ENCODE results near the gene PRKN. TPM values are rescaled to one million over a fixed set of nuclear protein-coding genes. Genes with fewer than 3 reads are reported as not detected.

PRKN gene
- total RNA-seq, 1 donor from 2014 or later: not detected

DNA sequence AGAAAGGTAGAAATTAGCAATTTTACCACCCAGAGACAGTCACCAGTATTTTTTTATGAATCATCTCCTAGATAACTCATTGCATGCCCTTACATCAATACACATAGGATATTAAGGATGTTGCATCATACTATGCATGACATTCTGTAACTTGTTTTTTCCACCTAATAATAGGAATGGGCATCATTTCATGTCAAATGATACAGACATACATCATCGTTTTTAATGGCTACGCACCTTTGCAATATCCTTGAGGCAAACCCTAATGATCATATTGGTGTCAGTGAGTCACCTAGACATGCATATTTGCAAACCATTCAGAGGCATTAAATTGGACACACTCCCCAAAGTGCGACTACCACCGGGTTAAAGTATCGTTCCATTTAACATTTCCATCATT lies 1144.0 kb downstream of the PRKN start:
- DNase-seq (ENCODE audit: low spot score): no peak
- intact Hi-C loops (cut with micrococcal nuclease): no loop called here
- no peaks in the 10 kb centered on the region for H3K27me3 Mint-ChIP-seq (ENCODE audit: insufficient read depth)
- H3K36me3 Mint-ChIP-seq (ENCODE audit: low read depth): no peaks in the 10 kb centered on the region
- no peaks in the 10 kb centered on the region for H3K9me3 Mint-ChIP-seq
- no peaks in the 10 kb centered on the region for H3K4me1 Mint-ChIP-seq (ENCODE audit: low read depth)
- H3K4me3 Mint-ChIP-seq: no peak overlapping the region
- H3K27ac Mint-ChIP-seq: no peak overlapping the region

DNA sequence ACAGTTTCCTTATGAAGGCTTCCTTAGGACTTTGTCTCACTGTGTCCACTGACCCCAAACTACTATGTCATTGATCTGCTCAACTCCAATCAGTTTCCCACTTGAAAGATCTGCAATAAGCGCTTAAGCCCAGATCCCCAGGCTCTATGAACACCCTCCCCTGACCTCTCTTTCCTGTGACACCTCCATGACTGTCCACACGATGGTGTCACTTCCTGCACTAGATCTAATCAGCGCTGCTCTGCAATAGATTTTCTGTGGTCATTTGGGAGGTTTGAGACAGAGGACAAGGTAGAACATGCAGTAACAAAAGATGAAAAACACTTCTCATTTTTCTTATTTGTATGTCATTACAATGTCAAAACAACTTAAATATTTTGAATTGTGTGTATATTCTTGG lies 1149.1 kb downstream of the PRKN start:
- no peak overlapping the region for H3K4me3 Mint-ChIP-seq
- H3K27me3 Mint-ChIP-seq (ENCODE audit: insufficient read depth): no peaks in the 10 kb centered on the region
- intact Hi-C loops (cut with micrococcal nuclease): no loop called here
- H3K36me3 Mint-ChIP-seq (ENCODE audit: low read depth): no peaks in the 10 kb centered on the region
- no peak overlapping the region for H3K27ac Mint-ChIP-seq
- no peaks in the 10 kb centered on the region for H3K9me3 Mint-ChIP-seq
- no peak for DNase-seq (ENCODE audit: low spot score)
- H3K4me1 Mint-ChIP-seq (ENCODE audit: low read depth): no peaks in the 10 kb centered on the region

DNA sequence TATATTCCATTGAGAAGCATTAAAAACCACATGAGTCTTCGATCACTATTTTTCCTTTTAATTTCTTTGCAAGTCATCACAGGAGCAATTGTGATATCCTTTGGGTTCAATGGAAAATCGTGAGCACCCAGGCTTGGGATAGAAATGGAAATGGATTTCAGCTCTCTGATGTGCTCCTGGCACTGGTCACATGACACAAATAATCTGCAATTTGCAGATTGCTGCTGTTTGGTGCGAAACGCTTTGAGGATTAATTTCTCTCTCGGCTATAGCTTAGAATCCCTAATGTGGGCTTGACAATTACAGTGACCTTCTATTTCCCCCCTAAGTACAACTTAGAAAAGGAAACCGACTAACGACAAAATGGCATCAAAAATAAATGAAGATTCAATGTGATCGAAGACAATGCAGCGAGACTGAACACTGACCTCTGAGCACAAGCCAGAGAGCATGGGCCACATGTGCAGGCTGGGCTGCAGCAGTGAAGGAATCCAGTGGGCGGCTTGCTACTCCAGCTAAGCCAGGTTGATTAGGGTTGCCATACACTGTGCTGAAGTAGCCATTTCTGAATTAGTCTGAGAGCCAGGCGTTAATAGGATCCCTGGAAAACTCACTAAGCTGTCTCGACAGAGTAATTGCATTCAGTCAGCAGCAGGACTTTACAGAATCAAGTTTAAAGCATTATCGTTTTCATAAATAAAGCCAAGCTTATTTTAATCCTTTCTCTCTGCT lies 1151.9 kb downstream of the PRKN start:
- Mint-ChIP-seq H3K36me3 (ENCODE audit: low read depth) (no peaks in the 10 kb centered on the region), H3K4me3 (no peak overlapping the region)

DNA sequence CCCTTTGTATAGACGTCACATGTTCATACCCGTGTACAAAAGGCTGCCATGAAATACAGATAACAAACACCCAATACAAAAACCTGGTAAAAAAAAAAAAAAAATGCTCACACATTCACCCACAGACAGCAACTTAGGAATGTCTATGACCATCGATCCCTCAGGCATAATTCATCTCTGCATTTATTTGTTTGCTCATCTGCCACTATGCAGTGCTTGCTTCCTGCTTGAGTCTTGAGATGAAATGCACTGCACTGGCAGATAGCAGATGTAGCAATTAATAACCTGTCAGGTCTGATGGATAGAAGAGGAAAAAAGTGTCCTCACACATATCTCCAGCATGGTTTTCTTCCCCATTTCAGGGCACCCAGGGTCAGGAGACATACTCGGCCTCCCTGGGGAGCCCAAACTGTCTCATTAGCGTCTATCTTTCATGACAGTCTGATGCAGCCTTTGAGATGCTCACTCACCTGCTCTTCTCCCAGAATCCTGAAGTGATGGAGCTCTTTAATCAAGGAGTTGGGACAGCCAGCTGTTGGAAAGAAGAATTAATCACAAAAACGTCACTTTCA lies 1158.6 kb downstream of the PRKN start:
- Mint-ChIP-seq H3K27me3 (ENCODE audit: insufficient read depth) (peaks cover 1% of the 10 kb centered on the region), H3K27ac (no peak overlapping the region), H3K36me3 (ENCODE audit: low read depth) (no peaks in the 10 kb centered on the region), H3K9me3 (no peaks in the 10 kb centered on the region), H3K4me1 (ENCODE audit: low read depth) (no peaks in the 10 kb centered on the region), H3K4me3 (no peak overlapping the region)
- no peak for DNase-seq (ENCODE audit: low spot score)
- intact Hi-C loops (cut with micrococcal nuclease): no loop called here

More for the DNA sequence above, 1151.9 kb downstream of the PRKN start:
- Mint-ChIP-seq H3K27me3 (ENCODE audit: insufficient read depth) (peaks cover 1% of the 10 kb centered on the region), H3K27ac (no peak overlapping the region), H3K4me1 (ENCODE audit: low read depth) (no peaks in the 10 kb centered on the region), H3K9me3 (no peaks in the 10 kb centered on the region)
- no peak for DNase-seq (ENCODE audit: low spot score)
- intact Hi-C loops (cut with micrococcal nuclease): no loop called here

DNA sequence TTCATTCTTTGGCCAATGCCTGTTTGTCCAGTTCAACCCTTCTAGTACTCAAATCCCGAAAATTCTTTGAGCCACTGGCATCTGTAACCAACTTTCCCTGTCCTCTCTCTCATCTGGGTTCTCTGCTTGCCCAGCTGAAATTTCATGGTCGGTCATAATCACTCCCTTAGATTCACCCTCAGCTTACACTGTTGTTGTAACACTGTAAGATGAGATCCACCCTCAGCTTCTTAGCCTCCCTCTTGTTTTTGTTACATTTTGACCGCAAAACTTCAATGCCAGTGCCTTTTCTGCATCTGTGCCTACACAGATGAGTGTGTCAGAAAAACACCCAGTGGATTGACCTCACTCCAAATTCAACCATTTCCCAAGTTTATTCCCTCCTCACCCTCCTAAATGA lies 1162.6 kb downstream of the PRKN start:
- H3K36me3 Mint-ChIP-seq (ENCODE audit: low read depth): no peaks in the 10 kb centered on the region
- H3K9me3 Mint-ChIP-seq: no peaks in the 10 kb centered on the region
- no peak overlapping the region for H3K27ac Mint-ChIP-seq
- H3K4me1 Mint-ChIP-seq (ENCODE audit: low read depth): no peaks in the 10 kb centered on the region
- DNase-seq (ENCODE audit: low spot score): no peak
- no peak overlapping the region for H3K4me3 Mint-ChIP-seq
- no peaks in the 10 kb centered on the region for H3K27me3 Mint-ChIP-seq (ENCODE audit: insufficient read depth)
- intact Hi-C loops (cut with micrococcal nuclease): no loop called here

DNA sequence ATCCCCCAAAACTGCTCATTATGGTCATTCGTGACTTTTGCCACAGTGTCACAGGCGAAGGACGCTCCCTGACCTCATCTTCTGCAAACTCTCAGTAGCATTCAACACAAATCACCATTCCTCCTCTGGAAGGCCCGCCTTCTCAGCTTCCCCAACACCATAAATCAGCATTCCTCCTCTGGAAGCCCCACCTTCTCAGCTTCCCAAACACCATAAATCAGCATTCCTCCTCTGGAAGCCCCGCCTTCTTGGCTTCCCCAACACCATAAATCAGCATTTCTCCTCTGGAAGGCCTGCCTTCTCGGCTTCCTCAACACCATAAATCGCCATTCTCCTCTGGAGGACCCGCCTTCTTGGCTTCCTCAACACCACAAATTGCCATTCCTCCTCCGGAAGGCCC lies 1165.7 kb downstream of the PRKN start:
- Mint-ChIP-seq H3K27me3 (ENCODE audit: insufficient read depth) (no peaks in the 10 kb centered on the region), H3K4me3 (no peak overlapping the region), H3K36me3 (ENCODE audit: low read depth) (no peaks in the 10 kb centered on the region), H3K9me3 (no peaks in the 10 kb centered on the region), H3K27ac (no peak overlapping the region), H3K4me1 (ENCODE audit: low read depth) (no peaks in the 10 kb centered on the region)
- intact Hi-C loops (cut with micrococcal nuclease): no loop called here
- DNase-seq (ENCODE audit: low spot score): no peak

DNA sequence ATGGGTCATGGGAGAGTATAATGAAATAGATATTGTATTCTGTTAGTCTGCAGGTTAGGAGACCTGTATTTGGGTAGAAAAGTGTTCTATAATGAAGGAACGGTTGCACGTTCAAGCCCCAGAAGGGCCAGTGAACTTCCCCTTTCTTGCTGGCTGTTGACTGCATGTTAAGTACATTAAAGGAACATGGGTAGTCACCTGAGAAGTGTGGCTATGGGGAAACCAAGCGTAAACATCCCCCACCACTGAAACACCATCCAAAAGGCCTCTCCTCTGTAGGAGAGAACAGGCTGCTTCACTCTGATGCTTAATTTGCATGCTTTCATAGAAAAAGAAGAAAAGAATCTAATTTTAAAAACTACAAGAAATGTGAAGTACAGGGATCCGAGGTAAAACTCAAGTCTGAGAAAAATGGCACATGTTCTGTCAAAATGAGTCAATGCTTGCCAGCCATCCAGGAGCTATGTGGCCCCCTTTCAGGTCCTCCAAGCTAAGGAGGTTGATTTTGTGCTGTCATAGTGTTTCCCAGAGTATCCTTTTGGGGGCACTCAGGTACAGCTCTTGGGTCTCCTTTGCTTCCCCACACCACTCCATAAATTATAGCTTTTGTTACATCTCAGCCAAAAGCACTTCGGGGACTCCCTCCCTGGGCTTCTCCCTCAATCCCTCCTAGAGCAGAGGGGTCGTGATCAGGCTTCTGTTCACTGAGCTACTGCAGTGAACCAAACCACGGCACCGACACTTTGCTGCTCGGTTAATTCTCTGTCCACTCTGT lies 1170.0 kb downstream of the PRKN start:
- no peak overlapping the region for H3K27ac Mint-ChIP-seq
- H3K4me3 Mint-ChIP-seq: no peak overlapping the region
- H3K4me1 Mint-ChIP-seq (ENCODE audit: low read depth): no peaks in the 10 kb centered on the region
- H3K27me3 Mint-ChIP-seq (ENCODE audit: insufficient read depth): no peaks in the 10 kb centered on the region
- peaks cover 10% of the 10 kb centered on the region for H3K9me3 Mint-ChIP-seq
- no peaks in the 10 kb centered on the region for H3K36me3 Mint-ChIP-seq (ENCODE audit: low read depth)
- intact Hi-C loops (cut with micrococcal nuclease): no loop called here
- no peak for DNase-seq (ENCODE audit: low spot score)

DNA sequence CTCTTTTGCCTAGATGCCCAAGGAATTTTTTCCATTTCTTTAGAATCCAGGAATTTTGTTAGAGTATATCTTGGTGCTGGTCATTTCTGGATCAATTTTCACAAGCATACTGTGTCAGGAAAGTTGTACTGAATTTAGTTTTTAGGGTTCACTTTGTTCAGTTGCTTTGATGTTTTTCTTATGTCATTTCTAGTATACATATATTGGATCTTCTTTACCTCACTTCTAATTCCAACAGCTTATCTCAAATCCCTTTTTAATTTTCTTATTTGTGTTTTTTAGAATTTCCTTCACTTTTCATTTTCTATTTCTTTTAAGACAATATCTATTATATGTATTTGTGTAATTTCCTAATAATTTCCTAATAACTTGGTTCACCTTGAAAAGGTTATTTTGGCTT lies 1172.7 kb downstream of the PRKN start:
- no peaks in the 10 kb centered on the region for H3K4me1 Mint-ChIP-seq (ENCODE audit: low read depth)
- intact Hi-C loops (cut with micrococcal nuclease): no loop called here
- H3K27ac Mint-ChIP-seq: no peak overlapping the region
- H3K36me3 Mint-ChIP-seq (ENCODE audit: low read depth): no peaks in the 10 kb centered on the region
- peaks cover 10% of the 10 kb centered on the region for H3K9me3 Mint-ChIP-seq
- H3K4me3 Mint-ChIP-seq: no peak overlapping the region
- no peak for DNase-seq (ENCODE audit: low spot score)
- H3K27me3 Mint-ChIP-seq (ENCODE audit: insufficient read depth): no peaks in the 10 kb centered on the region

DNA sequence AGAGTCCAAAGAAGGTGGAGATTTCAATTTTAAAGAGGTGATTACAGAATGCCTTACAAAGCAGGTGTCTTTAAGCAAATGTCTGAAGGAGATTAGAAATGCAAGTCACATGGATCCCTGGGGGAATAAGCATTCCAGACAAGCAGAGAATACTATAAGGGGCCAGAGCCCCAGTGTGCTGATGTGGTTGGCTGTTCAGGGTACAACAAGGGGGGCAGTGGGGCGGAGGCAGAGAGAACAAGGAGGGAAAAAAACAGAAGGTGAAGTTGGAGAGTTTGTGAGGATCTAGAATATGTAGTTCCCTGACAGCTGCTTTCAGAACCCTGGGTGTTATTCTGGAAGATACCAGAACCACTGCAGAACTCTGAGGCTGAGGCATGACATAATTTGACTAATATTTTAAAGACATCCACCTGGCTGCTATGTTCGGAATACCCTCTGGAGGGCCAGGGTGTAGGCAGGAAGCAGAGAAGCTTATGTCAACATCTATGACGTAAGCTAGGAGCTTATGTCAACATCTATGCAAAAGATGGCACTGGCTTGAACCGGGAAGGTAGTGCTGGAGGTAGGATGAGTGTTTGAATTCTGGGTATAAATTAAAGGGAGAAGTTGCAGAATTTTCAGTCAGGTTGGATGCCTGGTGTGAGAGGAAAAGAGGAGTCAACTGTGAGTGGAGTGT lies 1177.5 kb downstream of the PRKN start:
- H3K9me3 Mint-ChIP-seq: peaks cover 10% of the 10 kb centered on the region
- H3K4me3 Mint-ChIP-seq: no peak overlapping the region
- intact Hi-C loops (cut with micrococcal nuclease): no loop called here
- H3K4me1 Mint-ChIP-seq (ENCODE audit: low read depth): no peaks in the 10 kb centered on the region
- no peaks in the 10 kb centered on the region for H3K27me3 Mint-ChIP-seq (ENCODE audit: insufficient read depth)
- no peaks in the 10 kb centered on the region for H3K36me3 Mint-ChIP-seq (ENCODE audit: low read depth)
- DNase-seq (ENCODE audit: low spot score): no peak
- no peak overlapping the region for H3K27ac Mint-ChIP-seq

DNA sequence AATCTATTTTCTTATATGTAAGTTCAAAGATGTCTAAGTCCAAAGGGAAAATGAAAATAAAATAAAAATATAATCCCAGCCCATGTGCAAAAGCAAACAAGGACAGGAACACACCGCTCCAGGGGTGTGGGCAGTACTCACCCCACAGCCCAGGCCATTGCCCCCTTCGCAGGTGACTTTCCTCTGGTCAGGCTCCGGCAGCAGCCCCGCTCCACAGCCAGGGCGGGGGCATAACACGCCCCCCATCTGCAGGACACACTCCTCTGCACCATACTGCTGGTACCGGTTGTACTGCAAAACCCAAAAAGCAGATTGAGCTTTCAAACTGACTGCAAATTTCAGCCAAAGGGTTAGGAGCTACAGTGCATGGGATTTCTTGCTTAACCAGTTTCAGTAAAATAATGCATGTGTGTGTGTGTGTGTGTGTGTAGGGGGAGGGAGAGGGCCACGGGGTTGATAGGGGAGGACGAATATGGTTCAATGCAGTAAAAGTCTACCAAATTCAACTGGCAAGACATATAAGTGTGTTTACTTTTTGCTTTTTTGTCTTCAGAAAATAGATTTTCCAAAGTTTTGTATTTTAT lies 1178.8 kb downstream of the PRKN start:
- H3K27me3 Mint-ChIP-seq (ENCODE audit: insufficient read depth): no peaks in the 10 kb centered on the region
- H3K36me3 Mint-ChIP-seq (ENCODE audit: low read depth): no peaks in the 10 kb centered on the region
- no peak overlapping the region for H3K4me3 Mint-ChIP-seq
- H3K27ac Mint-ChIP-seq: no peak overlapping the region
- no peaks in the 10 kb centered on the region for H3K4me1 Mint-ChIP-seq (ENCODE audit: low read depth)
- intact Hi-C loops (cut with micrococcal nuclease): no loop called here
- DNase-seq (ENCODE audit: low spot score): no peak
- H3K9me3 Mint-ChIP-seq: peaks cover 6% of the 10 kb centered on the region

DNA sequence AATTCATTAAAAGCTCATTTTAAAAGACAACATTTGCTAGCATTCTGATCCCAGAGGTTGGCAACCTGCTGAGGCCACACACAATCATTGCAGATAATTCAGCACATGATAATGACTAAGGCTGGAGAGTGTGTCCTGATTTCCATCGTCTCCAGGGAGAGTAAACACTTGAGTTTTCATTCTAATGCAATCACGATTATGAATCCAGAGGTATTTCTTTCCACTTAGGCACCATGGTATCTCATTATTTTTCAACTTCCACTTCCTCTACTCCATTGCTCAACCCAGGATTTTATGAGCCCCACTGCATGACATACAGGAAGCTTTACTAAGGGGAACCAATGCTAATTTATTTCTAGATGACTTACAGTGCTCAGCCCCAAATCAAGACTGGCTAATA lies 1179.9 kb downstream of the PRKN start:
- Mint-ChIP-seq H3K27ac (no peak overlapping the region), H3K36me3 (ENCODE audit: low read depth) (no peaks in the 10 kb centered on the region), H3K27me3 (ENCODE audit: insufficient read depth) (no peaks in the 10 kb centered on the region), H3K4me3 (no peak overlapping the region), H3K9me3 (no peaks in the 10 kb centered on the region), H3K4me1 (ENCODE audit: low read depth) (no peaks in the 10 kb centered on the region)
- intact Hi-C loops (cut with micrococcal nuclease): no loop called here
- DNase-seq (ENCODE audit: low spot score): no peak

DNA sequence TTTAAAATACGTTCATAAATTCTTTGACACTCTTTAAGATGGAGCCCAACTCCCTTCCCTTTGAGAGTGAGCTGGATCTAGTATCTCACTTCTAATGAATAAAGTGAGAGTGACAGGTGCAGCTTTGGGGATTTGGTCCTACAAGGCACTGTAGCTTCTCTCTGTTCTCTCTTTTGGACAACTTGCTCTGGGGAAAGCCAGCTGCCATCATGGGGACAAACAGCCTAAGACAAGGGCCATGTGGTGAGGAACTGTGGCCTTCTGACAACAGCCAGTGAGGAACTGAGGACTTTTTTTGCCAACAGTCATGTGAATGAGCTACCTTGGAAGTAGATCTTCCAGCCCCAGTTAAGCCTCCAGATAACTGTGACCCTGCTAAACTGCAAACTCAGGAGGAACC lies 1180.9 kb downstream of the PRKN start:
- no peaks in the 10 kb centered on the region for H3K4me1 Mint-ChIP-seq (ENCODE audit: low read depth)
- intact Hi-C loops (cut with micrococcal nuclease): no loop called here
- no peaks in the 10 kb centered on the region for H3K9me3 Mint-ChIP-seq
- no peak overlapping the region for H3K4me3 Mint-ChIP-seq
- no peak overlapping the region for H3K27ac Mint-ChIP-seq
- no peak for DNase-seq (ENCODE audit: low spot score)
- no peaks in the 10 kb centered on the region for H3K36me3 Mint-ChIP-seq (ENCODE audit: low read depth)
- H3K27me3 Mint-ChIP-seq (ENCODE audit: insufficient read depth): no peaks in the 10 kb centered on the region

DNA sequence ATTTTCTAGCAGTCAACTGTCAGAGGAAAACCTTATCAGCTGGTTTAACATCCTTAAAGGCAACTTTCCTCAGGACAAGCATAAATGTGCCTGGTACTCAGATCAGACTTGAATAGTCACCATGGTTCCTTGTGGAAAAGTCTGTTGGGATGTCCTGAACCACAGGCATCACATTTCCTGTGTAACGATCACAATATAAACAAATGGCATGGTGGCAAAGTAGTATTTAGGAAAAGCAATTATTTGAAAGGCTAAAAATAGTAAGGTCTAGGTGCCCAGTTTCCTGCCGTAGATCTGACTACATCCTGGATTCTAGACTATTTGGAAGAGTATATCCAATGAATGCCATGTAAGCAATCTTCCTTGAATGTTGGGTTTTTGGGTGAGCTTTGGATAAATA lies 1181.8 kb downstream of the PRKN start:
- intact Hi-C loops (cut with micrococcal nuclease): no loop called here
- Mint-ChIP-seq H3K4me1 (ENCODE audit: low read depth) (no peaks in the 10 kb centered on the region), H3K27me3 (ENCODE audit: insufficient read depth) (no peaks in the 10 kb centered on the region), H3K9me3 (no peaks in the 10 kb centered on the region), H3K36me3 (ENCODE audit: low read depth) (no peaks in the 10 kb centered on the region), H3K4me3 (no peak overlapping the region), H3K27ac (no peak overlapping the region)
- no peak for DNase-seq (ENCODE audit: low spot score)
